HG03097 (cell line): ENCODE data around the gene WDR1.

Experiments used
- ATAC-seq: cut with Tn5 transposase; IDR thresholded peaks from one replicate; pipeline ENCODE4 v1.9.1; 2021; ENCODE audit not compliant: unreplicated experiment, low FRiP score

Gene WDR1

DNA sequence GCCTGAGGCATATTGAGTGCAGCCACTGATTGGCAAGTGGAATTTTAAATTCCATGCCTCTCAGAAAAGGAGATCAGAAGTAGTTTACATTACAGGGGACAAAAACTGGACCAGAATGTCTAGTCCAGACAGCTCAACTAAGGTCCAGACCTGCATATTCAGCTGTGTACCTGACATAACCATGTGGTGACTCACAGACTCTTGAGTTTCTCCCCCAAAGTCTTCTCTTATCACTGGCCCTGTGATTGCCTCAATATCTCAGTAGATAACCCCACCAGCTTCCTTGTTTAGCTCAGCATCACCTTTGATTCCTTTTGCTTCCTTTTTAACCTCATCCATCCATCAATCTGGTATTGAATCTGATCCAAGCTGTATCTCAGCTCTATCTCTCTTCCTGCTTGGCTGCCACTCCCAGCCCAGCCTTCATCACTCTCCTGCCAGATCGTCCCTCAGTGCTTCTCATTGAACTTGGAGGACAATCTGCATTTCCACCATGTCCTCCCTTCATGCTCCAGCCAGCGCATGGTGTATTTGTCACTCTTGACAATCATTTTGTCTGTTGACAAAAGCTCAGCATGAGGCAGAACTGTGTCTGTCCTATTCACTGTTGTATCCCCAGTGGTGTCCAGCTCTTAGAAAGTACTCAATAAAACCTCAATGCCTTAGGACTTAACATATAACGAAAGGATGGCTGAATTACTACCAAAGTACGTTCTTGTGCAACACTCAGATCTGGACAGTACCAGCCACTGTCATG, 67.5 kb downstream of the WDR1 start:
- no peak for ATAC-seq

GRCh38 chr4:10047967-10048366, 68.6 kb downstream of the WDR1 start:
- no peak for ATAC-seq

DNA sequence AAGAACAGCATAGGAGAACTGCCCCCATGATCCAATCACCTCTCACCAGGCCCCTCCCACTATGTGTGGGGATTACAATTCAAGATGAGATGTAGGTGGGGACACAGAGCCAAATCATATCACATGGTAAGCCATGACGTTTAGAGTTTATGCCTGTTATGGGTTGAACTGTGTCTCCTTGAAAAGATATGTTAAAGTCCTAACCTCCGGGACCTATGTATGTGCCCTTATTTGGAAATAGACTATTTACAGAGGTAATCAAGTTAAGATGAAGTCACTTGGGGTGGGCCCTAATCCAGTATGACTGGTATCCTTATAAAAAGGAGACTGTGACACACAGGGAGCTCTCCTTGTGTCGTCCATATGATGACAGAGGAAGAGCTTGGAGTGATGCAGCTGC, 70.1 kb downstream of the WDR1 start:
- ATAC-seq: no peak

- ATAC-seq: no peak
These were observed 71.1 kb downstream of the WDR1 start for GRCh38 chr4:10045481-10045880.

DNA sequence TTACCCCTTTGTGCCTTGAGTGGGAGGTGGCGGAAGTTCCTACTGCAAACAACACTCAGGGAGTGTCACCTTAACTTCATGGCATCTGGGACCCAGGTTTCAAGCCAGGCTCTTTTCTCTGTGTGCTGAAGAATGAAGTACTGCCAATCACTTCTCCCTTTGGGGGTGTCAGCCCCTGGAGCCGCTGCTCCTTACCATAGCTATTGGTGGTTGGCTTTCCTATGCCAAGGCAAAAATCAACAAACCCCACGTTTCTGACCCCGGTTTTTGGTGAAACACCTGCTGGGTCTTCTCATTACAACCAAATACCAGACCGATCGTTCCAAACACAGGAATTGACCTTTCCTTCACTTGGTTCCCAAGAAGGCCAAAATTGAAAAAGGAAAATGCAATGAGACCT, 75.6 kb downstream of the WDR1 start:
- no peak for ATAC-seq

DNA sequence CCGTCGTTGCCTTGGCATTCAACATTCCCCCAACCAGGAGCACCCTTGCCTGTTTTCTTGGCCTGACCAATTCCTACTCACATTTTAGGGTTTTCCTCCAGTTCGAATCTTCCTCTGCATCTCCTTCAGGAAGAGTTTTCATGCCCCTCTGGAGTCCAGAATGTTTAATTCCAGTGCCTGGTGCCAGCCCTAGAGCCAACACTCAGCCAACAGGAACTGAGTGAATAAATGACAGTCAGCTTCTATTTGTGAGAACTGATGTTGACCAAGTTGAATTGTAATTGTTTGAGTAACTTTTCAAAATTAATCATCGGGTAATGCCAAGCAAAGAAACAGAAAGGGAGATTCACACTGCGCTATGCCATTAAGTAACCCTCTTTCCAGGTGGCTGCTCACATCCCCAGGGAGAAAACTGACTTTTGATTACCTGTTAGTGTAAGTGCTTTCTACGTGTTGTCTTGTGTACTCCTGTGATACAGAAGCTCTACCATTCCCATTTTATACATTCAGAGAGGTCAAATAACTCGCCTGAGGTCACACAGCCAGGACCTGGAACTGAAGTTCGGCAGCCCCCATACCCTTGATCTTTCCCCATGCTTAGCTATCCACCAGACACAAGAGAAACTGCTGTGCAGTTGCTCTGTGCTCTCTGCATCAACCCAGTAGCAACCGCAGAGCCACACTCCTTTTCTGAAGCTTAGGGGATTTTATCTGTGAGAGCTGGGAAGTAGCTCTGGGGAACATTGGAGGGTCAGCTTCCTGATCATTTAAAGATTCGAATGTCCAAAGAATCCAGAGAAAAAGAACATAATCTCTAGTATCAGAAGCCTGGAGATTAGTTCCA, 76.3 kb downstream of the WDR1 start:
- ATAC-seq: no peak

GRCh38 chr4:10036807-10037342, 79.7 kb downstream of the WDR1 start:
- ATAC-seq: no peak

DNA sequence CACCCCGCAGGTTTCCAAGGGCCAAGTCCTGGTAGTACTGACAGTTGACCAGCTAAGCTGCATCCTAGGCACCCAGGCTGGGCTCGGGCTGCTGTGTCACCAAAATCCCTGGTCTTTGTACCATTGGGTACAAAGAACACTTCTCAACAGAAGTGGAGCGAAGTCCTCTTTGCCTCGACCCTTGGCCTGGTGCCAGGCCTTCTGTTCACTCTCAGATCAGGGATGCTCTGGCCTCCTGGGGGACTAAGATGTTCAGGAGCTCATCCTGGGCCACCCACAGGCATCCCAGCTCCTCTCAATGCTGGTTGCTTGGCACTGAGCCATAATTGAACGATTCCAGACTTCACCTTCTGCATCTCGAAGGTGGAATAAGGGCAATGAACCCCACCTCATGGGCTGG, 81.5 kb downstream of the WDR1 start:
- no peak for ATAC-seq

- no peak for ATAC-seq
These were observed 81.9 kb downstream of the WDR1 start for GRCh38 chr4:10034612-10035104.

DNA sequence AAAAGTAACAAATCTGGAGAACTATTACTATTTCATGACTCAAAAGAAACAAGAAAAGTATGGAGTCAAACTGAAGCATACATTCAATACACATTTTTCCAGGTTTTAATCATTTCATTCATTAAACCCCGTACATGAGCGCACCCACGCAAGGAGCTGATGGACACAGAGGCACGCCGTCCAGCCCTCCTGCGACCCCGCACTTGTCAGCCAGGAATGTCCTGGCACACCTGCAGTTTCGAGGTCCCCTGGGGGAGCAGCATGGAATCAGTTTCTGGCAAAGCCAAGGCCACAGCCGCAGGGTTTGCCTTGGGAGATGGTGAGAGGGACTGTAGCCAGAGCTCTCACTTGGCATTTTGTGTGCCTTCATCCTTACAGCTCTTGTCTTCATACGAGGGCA, 82.5 kb downstream of the WDR1 start:
- ATAC-seq: no peak

GRCh38 chr4:10033191-10033881, 83.3 kb downstream of the WDR1 start:
- ATAC-seq: no peak

GRCh38 chr4:10032625-10033024, 84.0 kb downstream of the WDR1 start:
- ATAC-seq: no peak

GRCh38 chr4:10031668-10032590, 84.7 kb downstream of the WDR1 start:
- ATAC-seq: no peak

DNA sequence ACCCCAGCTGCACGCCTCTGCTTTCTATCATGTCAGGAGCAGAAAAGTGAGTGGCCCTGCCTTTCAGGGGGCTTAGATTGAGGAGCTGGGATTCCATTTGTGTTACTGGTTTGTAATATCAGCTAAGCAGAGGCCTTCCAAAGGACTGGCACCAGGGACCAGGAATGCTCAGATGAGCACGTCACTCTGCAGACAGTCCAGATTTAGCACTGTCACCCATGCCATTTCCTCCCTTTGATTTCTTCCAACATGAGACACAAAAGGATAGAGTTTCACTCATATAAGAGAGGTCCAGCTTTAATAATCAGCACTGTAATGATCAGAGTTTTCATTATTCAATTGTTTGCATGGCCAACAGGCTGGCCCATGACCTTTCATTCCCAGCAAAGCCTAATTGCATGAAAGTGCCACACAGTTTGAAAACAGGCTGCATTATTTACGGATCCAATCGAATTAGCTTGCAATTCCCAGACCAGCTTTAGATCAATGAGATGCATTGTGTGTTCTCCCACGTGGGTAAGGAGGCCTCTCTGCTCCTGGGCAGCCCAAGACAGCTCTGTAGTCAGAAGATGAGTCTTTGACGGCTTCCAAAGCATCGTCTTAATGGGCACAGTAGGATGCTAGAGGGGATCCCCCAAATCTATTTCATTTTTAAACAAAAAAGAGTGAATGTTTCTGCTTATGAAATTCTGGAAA, 85.5 kb downstream of the WDR1 start:
- ATAC-seq: no peak

DNA sequence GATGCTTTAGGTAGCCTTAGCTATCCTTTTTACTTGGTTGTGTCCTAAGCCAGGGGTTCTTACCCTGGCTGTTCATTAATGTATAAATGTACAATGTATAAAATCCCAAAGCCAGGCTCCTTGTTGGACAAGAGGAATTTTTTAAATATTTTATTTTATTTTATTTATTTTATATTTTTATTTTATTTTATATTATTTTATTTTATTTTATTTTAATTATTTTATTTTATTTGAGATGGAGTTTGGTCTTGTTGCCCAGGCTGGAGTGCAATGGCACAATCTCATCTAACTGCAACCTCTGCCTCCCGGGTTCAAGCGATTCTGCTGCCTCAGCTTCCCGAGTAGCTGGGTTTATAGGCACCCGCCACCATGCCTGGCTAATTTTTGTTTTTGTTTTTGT, 87.2 kb downstream of the WDR1 start:
- ATAC-seq: no peak

GRCh38 chr4:10028910-10029309, 87.7 kb downstream of the WDR1 start:
- ATAC-seq: no peak

DNA sequence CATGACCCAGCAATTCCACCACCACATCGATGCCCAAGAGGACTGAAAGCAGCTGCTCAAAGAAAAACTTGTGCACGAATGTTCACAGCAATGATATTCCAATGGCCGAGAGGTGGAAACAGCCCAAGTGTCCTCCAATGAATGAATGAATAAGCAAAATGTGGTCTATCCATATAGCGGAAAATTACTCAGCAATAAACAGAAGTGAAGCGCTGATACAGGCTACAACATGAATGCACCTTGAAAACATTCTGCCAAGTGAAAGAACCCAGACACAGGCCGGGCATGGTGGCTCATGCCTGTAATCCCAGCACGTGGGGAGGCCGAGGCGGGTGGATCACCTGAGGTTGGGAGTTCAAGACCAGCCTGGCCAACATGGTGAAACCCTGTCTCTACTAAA, 90.1 kb downstream of the WDR1 start:
- ATAC-seq: no peak

DNA sequence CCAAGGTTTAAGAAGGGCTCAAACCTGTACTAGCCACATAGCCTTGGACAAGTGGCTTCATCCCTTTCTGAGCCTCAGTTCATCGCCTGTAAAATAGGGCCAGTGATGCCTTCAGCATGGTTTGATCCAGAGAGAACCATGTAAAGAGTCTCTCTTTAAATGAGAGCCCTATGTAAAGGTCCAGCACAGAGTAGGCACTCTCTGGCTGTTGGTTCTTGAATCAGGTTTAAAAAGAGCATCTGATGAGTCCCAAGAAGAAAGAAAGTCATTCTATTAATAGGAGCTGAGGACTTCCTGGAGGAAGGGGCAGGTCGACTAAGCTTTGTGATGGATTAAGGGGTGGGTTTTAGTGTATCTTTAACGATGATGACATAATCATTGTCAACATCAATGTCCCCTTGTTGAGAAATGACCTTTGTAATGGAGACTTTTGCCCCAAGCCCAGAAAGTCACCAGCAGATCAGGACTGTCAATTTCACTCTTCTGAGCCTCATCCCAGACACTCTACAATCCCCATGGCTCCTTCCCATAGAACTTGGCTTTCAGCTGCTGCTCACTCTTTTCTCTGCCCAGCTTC, 91.3 kb downstream of the WDR1 start:
- no peak for ATAC-seq
